AG04450 (cell line): Measurements from ENCODE around the gene ANKAR. TPM values are rescaled to one million over a fixed set of nuclear protein-coding genes. Genes with fewer than 3 reads are reported as not detected.

Source experiments
- CTCF ChIA-PET: fragments of 300-600, 350-600 bp; formaldehyde crosslinking; extraction: SDS; loops from one replicate; lab custom pipeline; 2022; ENCODE audit warnings: antibody characterized with exemption, inconsistent platforms; lab: Charles Lee
- POLR2A ChIA-PET: fragments of 350-600 bp; formaldehyde crosslinking; extraction: SDS; loops from one replicate; lab custom pipeline; 2021; ENCODE audit warnings: antibody characterized with exemption, inconsistent platforms; lab: Yijun Ruan, JAX
- DNase-seq: peaks from one replicate; pipeline ENCODE4 v3.0.0-alpha.2; 2011; ENCODE audit warnings: low read depth, low spot score
- H3K27ac ChIP-seq: one replicate; pipeline ENCODE4 v1.5.1; 2012; ENCODE audit warnings: low read depth, low read length, control low read depth
- H3K27me3 ChIP-seq: one replicate; pipeline ENCODE4 v1.6.0; 2012; ENCODE audit warnings: low read length; ENCODE audit not compliant: control insufficient read depth, insufficient read depth
- H3K4me3 ChIP-seq: 2 replicates; pipeline ENCODE4 v1.5.1; 2011; ENCODE audit warnings: mild to moderate bottlenecking, low read depth, low read length, control low read depth
- H3K9me3 ChIP-seq: 2 replicates; pipeline ENCODE4 v1.5.1; 2012; ENCODE audit warnings: low read length; ENCODE audit not compliant: control insufficient read depth, insufficient read depth
- polyA plus RNA-seq: library from polyadenylated mRNA; depleted of rRNA; stranded (reverse); fragments of >200 nt; gene quantifications from 2 replicates; pipeline ENCODE4 v1.2.3, GENCODE V29; 2011
- TF ChIP-seq, protein P1 (sequence below): IDR thresholded peaks from 2 replicates; pipeline ENCODE4 v1.5.1; 2011; ENCODE audit warnings: low read depth, low read length, control low read depth, inconsistent platforms

Gene ANKAR
- polyA plus RNA-seq, 1 experiment, result 3.5 TPM

- POLR2A ChIA-PET, result interaction anchor here (0.6 kb wide), 1 partner anchor 39 kb away, joined by 3 read pairs; no protein-coding TSS in a partner anchor
- no peak overlapping the region for H3K4me3 ChIP-seq
- no peaks in the 10 kb centered on the region for H3K27me3 ChIP-seq
- no peak for DNase-seq
- H3K9me3 ChIP-seq, result no peaks in the 10 kb centered on the region
- TF ChIP-seq, protein P1, sequence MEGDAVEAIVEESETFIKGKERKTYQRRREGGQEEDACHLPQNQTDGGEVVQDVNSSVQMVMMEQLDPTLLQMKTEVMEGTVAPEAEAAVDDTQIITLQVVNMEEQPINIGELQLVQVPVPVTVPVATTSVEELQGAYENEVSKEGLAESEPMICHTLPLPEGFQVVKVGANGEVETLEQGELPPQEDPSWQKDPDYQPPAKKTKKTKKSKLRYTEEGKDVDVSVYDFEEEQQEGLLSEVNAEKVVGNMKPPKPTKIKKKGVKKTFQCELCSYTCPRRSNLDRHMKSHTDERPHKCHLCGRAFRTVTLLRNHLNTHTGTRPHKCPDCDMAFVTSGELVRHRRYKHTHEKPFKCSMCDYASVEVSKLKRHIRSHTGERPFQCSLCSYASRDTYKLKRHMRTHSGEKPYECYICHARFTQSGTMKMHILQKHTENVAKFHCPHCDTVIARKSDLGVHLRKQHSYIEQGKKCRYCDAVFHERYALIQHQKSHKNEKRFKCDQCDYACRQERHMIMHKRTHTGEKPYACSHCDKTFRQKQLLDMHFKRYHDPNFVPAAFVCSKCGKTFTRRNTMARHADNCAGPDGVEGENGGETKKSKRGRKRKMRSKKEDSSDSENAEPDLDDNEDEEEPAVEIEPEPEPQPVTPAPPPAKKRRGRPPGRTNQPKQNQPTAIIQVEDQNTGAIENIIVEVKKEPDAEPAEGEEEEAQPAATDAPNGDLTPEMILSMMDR, result no peak
- no peak overlapping the region for H3K27ac ChIP-seq
- CTCF ChIA-PET, result no interaction called here
Measured at GRCh38 chr2:189638301-189639006, 36.0 kb upstream of the ANKAR start.

DNA sequence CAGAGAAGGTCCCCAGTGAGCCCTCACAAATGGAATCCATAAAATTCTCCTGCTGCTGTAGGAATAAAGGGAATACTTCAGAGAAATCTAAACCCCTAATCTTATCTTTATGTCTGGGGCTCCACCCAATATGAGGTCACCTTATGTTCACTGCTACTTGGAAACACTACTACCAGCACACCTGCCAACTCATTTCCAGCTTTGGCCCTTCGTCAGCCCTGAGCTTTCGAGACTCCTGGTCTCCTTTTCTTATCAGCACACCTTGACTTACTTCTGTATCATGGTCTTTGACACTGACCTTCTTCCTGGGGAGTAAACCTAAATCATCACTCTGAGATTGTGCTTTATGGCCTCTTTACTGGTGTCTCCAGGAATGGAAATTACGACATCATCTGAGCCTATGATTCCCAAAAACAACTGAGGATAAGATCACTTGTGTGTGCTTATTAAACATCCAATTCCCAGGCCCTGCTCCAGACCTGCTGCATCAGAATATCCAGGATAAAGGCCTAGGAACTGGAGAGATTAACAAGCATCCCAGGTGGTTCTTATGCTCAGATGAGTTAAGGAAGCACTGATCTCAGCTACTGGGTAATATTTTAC is 35.4 kb upstream of the ANKAR start:
- Histone ChIP-seq H3K27ac (no peak overlapping the region), H3K4me3 (no peak overlapping the region), H3K9me3 (no peaks in the 10 kb centered on the region), H3K27me3 (no peaks in the 10 kb centered on the region)
- ChIA-PET CTCF (no interaction called here), POLR2A (no interaction called here)
- TF ChIP-seq, protein P1, result no peak
- no peak for DNase-seq

DNA sequence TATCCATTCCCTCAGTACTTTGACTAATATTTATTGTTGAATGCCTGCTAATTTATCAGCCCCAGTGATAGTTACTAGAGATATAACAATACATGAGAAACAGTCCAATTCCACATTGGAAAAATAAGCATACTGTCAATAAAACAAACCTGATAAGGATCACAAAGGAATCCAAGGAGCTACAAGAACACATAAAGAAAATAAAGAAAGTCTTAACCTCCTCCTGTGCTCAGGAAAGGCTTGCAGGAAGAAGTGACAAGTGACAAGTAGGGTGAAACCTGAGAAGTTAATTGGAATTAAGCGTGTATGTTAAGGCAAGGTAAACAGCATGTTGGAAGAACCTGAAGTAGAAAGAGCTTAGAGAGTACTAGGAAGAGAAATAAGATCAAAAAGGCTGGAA is 33.5 kb upstream of the ANKAR start:
- TF ChIP-seq, protein P1, result no peak
- no peak for DNase-seq
- ChIA-PET POLR2A (no interaction called here), CTCF (interaction anchor here (1.1 kb wide), 1 partner anchor 20 kb away, joined by 4 read pairs; no protein-coding TSS in a partner anchor)
- Histone ChIP-seq H3K4me3 (no peak overlapping the region), H3K9me3 (no peaks in the 10 kb centered on the region), H3K27ac (no peak overlapping the region), H3K27me3 (no peaks in the 10 kb centered on the region)

GRCh38 chr2:189641590-189641989 is 32.9 kb upstream of the ANKAR start:
- H3K4me3 ChIP-seq, result no peak overlapping the region
- CTCF ChIA-PET, result interaction anchor here (1.1 kb wide), 1 partner anchor 19 kb away, joined by 4 read pairs; no protein-coding TSS in a partner anchor
- TF ChIP-seq, protein P1, result no peak
- POLR2A ChIA-PET, result interaction anchor here (1.6 kb wide), 1 partner anchor 61 kb away, joined by 3 read pairs; the partner anchor contains the start of gene SLC40A1
- no peaks in the 10 kb centered on the region for H3K27me3 ChIP-seq
- no peak for DNase-seq
- H3K27ac ChIP-seq, result no peak overlapping the region
- no peaks in the 10 kb centered on the region for H3K9me3 ChIP-seq

DNA sequence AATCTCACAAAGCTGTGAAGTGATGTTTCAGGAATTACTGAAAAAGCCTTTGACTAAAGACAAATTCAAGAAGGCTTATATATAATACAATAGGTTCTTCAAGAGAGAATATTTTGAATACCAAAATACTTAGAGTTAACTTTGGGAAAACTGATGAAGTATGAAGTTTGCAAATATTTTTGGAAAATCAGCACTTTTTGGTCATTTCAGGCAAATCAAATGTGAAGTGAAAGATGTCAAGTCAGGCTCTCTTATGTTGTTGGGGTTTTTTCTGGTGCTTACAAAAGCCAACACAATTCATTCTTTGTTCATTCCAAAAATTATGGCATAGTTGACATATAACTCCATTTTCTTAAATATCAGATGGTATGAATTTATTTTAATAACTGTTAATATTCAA is 27.9 kb upstream of the ANKAR start:
- no peaks in the 10 kb centered on the region for H3K27me3 ChIP-seq
- DNase-seq, result no peak
- H3K9me3 ChIP-seq, result no peaks in the 10 kb centered on the region
- POLR2A ChIA-PET, result no interaction called here
- CTCF ChIA-PET, result no interaction called here
- TF ChIP-seq, protein P1, result no peak
- no peak overlapping the region for H3K27ac ChIP-seq
- H3K4me3 ChIP-seq, result no peak overlapping the region
